Tibial nerve (tissue), 4 donors: ENCODE data around the gene CDCA3.

Experiments used
- EP300 ChIP-seq, 2 donors: sonication (generic); formaldehyde crosslinking; IDR thresholded peaks; one replicate each; pipeline ENCODE4 v1.6.1; 2017; ENCODE audit warnings: antibody characterized with exemption in 2 of 2, mild to moderate bottlenecking in 1 of 2
- POLR2A ChIP-seq, 2 donors: fragments of 450-650 bp; IDR thresholded peaks; one replicate each; pipeline ENCODE4 v1.6.1; 2017; ENCODE audit warnings: antibody characterized with exemption in 2 of 2, mild to moderate bottlenecking in 2 of 2, moderate library complexity in 2 of 2
- TF ChIP-seq, protein P1 (sequence below), 5 experiments: fragments of 200-600 bp in 3 of 5; fragments of 450-650 bp in 2 of 5; sonication (generic) in 3 of 5; IDR thresholded peaks; one replicate each; pipeline ENCODE4 v1.5.1; 2016 to 2019; ENCODE audit warnings: antibody characterized with exemption in 5 of 5, mild to moderate bottlenecking in 3 of 5, moderate library complexity in 2 of 5

DNA sequence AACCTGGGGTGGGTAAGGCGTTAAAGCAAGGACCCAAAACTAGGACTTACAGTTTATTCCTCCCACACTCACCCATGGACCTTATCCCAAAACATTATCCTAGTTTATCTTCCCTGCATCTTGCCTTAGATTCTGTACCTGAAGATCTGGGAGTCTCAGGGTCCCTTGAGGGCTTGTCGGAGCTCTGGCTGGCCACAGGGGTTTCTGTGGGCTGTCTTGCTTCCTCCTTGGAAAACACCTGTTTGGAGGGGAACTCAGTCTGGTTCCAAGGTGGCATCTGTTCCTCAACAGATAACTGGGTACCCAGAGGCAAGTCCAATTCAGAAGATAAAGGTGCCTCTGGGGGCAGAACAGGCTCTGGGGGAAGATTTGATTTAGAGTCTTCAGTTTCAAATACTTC, 1.7 kb downstream of the CDCA3 start:
- TF ChIP-seq, protein P1, sequence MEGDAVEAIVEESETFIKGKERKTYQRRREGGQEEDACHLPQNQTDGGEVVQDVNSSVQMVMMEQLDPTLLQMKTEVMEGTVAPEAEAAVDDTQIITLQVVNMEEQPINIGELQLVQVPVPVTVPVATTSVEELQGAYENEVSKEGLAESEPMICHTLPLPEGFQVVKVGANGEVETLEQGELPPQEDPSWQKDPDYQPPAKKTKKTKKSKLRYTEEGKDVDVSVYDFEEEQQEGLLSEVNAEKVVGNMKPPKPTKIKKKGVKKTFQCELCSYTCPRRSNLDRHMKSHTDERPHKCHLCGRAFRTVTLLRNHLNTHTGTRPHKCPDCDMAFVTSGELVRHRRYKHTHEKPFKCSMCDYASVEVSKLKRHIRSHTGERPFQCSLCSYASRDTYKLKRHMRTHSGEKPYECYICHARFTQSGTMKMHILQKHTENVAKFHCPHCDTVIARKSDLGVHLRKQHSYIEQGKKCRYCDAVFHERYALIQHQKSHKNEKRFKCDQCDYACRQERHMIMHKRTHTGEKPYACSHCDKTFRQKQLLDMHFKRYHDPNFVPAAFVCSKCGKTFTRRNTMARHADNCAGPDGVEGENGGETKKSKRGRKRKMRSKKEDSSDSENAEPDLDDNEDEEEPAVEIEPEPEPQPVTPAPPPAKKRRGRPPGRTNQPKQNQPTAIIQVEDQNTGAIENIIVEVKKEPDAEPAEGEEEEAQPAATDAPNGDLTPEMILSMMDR (IDR thresholded peaks at IDR 0.05), result no peak
- TF ChIP-seq POLR2A (IDR thresholded peaks at IDR 0.05) (no peak), EP300 (IDR thresholded peaks at IDR 0.05) (no peak)
